HL-60 (cell line): ENCODE measurements around the gene ZNF512B.
"Not testable (repeated sequence)": the region's sequence is repeated elsewhere in the genome, so short reads cannot be mapped to it uniquely, and the experiment has no call there.

Experiments
- DNase-seq, 2 experiments: peaks; one replicate each; pipeline ENCODE4 v3.0.0-alpha.2; 2010 to 2020; ENCODE audit warnings: low read depth in 1 of 2, low spot score in 1 of 2
- H3K27ac ChIP-seq: fragments of 250-450 bp; sonication (Bioruptor Pico); replicated peaks from 2 replicates; pipeline ENCODE4 v1.5.1; 2020; ENCODE audit warnings: mild to moderate bottlenecking, moderate library complexity
- H3K27me3 ChIP-seq: fragments of 250-450 bp; sonication (Bioruptor Pico); 2 replicates; pipeline ENCODE4 v1.5.1; 2021; ENCODE audit warnings: mild to moderate bottlenecking, moderate library complexity; ENCODE audit not compliant: insufficient read depth, poor library complexity, severe bottlenecking
- H3K4me3 ChIP-seq: replicated peaks from 2 replicates; pipeline ENCODE4 v1.5.1; 2011; ENCODE audit warnings: mild to moderate bottlenecking, control low read depth, low read length; ENCODE audit not compliant: insufficient read depth
- GABPA ChIP-seq: IDR thresholded peaks from 2 replicates; pipeline ENCODE4 v1.6.1; 2012; ENCODE audit warnings: low read depth
- POLR2AphosphoS5 ChIP-seq: IDR thresholded peaks from 2 replicates; pipeline ENCODE4 v1.6.1; 2012; ENCODE audit warnings: low read depth
- SPI1 ChIP-seq: IDR thresholded peaks from 2 replicates; pipeline ENCODE4 v1.6.1; 2012; ENCODE audit warnings: low read depth, mild to moderate bottlenecking, borderline replicate concordance
- TF ChIP-seq, protein P1 (sequence below): IDR thresholded peaks from one replicate; pipeline ENCODE4 v1.5.1; 2011; ENCODE audit warnings: low read length, control low read depth, inconsistent platforms; ENCODE audit not compliant: insufficient read depth
- TF ChIP-seq, protein P2 (sequence below): IDR thresholded peaks from 2 replicates; pipeline ENCODE4 v1.6.1; 2012; ENCODE audit warnings: low read depth; ENCODE audit not compliant: insufficient replicate concordance

Gene ZNF512B

DNA sequence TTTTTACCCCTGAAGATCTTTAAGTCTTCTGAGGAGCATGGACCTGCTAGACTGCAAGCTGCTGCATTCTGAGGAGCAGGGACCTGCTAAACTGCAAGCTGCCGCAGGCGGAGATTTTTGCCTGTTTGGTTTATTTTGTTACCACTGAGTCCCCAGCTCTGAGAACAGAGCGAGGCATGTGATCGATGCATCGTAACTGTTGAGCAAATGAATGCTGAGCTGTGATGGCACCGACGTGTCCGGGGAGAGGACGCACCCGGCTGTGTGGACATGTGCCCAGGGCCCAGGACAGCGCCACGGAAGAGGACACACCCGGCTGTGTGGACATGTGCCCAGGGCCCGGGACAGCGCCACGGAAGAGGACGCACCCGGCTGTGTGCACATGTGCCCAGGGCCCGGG lies 50.6 kb downstream of the ZNF512B start:
- no peaks in the 10 kb centered on the region for H3K27me3 ChIP-seq
- TF ChIP-seq, protein P1, sequence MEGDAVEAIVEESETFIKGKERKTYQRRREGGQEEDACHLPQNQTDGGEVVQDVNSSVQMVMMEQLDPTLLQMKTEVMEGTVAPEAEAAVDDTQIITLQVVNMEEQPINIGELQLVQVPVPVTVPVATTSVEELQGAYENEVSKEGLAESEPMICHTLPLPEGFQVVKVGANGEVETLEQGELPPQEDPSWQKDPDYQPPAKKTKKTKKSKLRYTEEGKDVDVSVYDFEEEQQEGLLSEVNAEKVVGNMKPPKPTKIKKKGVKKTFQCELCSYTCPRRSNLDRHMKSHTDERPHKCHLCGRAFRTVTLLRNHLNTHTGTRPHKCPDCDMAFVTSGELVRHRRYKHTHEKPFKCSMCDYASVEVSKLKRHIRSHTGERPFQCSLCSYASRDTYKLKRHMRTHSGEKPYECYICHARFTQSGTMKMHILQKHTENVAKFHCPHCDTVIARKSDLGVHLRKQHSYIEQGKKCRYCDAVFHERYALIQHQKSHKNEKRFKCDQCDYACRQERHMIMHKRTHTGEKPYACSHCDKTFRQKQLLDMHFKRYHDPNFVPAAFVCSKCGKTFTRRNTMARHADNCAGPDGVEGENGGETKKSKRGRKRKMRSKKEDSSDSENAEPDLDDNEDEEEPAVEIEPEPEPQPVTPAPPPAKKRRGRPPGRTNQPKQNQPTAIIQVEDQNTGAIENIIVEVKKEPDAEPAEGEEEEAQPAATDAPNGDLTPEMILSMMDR, result no peak
- no peak for TF ChIP-seq GABPA
- TF ChIP-seq, protein P2, sequence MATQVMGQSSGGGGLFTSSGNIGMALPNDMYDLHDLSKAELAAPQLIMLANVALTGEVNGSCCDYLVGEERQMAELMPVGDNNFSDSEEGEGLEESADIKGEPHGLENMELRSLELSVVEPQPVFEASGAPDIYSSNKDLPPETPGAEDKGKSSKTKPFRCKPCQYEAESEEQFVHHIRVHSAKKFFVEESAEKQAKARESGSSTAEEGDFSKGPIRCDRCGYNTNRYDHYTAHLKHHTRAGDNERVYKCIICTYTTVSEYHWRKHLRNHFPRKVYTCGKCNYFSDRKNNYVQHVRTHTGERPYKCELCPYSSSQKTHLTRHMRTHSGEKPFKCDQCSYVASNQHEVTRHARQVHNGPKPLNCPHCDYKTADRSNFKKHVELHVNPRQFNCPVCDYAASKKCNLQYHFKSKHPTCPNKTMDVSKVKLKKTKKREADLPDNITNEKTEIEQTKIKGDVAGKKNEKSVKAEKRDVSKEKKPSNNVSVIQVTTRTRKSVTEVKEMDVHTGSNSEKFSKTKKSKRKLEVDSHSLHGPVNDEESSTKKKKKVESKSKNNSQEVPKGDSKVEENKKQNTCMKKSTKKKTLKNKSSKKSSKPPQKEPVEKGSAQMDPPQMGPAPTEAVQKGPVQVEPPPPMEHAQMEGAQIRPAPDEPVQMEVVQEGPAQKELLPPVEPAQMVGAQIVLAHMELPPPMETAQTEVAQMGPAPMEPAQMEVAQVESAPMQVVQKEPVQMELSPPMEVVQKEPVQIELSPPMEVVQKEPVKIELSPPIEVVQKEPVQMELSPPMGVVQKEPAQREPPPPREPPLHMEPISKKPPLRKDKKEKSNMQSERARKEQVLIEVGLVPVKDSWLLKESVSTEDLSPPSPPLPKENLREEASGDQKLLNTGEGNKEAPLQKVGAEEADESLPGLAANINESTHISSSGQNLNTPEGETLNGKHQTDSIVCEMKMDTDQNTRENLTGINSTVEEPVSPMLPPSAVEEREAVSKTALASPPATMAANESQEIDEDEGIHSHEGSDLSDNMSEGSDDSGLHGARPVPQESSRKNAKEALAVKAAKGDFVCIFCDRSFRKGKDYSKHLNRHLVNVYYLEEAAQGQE, result no peak
- TF ChIP-seq SPI1, result no peak
- TF ChIP-seq POLR2AphosphoS5, result no peak
- H3K27ac ChIP-seq, result no peak overlapping the region
- H3K4me3 ChIP-seq, result no peak overlapping the region
- DNase-seq, result no peak

DNA sequence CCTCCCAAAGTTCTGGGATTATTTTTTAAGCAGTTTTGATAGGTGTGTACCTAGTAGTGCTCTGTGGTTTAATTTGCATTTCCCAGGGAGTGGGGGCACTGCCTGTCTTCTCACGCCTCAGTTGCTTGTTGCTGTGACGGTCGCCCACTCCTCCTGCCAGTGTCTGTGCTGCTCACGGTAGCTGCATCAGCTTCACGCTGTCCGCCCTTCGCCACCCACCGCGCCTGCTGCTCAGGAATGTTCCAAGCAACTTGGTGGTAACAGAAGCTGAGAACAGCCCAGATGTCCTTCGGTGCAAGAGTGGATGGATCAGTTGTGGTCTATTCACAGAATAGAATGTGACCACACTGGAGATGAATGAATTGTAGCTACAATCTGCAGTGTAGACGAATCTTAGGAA lies 51.9 kb downstream of the ZNF512B start:
- TF ChIP-seq GABPA (no peak), SPI1 (no peak), POLR2AphosphoS5 (no peak)
- TF ChIP-seq, protein P1, result no peak
- TF ChIP-seq, protein P2, result no peak
- DNase-seq, result no peak
- H3K4me3 ChIP-seq, result no peak overlapping the region
- no peak overlapping the region for H3K27ac ChIP-seq
- H3K27me3 ChIP-seq, result no peaks in the 10 kb centered on the region

DNA sequence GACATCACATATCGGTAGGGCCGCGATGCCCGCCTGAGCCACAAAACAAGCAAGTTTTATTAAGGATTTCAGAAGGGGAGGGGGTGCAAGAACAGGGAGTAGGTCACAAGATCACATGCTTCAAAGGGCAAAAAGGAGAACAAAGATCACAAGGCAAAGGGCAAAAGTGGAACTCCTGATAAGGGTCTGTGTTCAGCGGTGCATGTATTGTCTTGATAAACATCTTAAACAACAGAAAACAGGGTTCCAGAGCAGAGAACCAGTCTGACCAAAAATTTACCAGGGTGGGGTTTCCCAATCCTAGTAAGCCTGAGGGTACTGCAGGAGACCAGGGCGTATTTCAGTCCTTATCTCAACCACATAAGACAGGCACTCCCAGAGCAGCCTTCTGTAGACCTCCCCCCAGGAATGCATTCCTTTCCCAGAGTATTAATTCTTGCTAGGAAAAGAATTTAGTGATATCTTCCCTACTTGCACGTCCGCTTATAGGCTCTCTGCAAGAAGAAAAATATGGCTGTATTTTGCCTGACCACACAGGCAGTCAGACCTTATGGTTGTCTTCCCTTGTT lies 53.3 kb downstream of the ZNF512B start:
- H3K27me3 ChIP-seq, H3K4me3 ChIP-seq, DNase-seq: not testable (repeated sequence)
- peak overlapping the region; percentile 36; the same call in 1 of the 2 replicates for H3K27ac ChIP-seq

DNA sequence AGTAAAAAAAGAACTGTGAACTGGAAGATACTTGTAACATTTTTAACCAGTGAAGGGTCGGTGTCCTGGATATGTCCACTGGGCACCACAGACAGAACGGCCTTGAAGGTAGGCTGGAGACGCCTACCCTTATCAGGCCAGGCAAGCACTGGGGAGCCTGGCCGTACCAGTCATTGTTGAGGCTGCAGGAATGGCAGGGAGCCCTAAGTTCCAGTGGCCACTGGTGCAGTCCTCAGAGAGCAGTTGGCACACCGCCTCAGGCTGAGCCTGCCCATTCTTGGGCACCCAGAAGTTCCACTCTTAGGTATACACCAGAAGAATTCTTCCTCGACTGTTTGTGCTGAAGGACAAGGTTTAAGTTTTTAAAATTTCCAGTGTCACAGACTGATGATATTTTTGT lies 54.3 kb downstream of the ZNF512B start:
- TF ChIP-seq, protein P2, result no peak
- TF ChIP-seq, protein P1, result no peak
- TF ChIP-seq SPI1 (no peak), GABPA (no peak), POLR2AphosphoS5 (no peak)
- no peak overlapping the region for H3K27ac ChIP-seq
- DNase-seq, result no peak
- H3K27me3 ChIP-seq, result no peaks in the 10 kb centered on the region
- H3K4me3 ChIP-seq, result no peak overlapping the region
